ENCODE measurements around the gene LMNTD2. TPM values are rescaled to one million over a fixed set of nuclear protein-coding genes. Genes with fewer than 3 reads are reported as not detected.

Gene LMNTD2
- total and polyA plus RNA-seq, 2 experiments from 2014 or later, result 7.3 to 15.9 TPM

DNA sequence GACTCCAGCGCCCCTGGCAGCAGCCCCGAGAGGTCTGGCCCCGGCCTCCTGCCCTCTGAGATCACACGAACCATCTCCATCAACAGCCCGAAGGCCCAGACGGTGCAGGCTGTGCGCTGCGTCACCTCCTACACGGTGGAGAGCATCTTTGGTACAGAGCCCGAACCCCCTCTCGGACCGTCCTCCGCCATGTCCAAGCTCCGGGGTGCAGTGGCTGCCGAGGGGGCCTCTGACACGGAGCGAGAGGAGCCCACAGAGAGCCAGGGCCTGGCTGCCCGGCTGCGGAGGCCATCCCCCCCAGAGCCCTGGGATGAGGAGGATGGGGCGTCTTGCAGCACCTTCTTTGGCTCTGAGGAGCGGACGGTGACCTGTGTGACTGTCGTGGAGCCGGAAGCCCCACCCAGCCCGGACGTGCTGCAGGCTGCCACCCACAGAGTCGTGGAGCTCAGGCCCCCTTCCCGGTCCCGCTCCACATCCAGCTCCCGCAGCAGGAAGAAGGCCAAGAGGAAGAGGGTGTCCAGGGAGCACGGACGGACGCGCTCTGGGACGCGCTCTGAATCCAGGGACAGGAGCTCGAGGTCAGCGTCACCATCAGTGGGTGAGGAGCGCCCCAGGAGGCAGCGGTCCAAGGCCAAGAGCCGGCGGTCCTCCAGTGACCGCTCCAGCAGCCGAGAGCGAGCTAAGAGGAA, 47.6 kb upstream of the LMNTD2 start:
- Histone ChIP-seq H3K4me2 (no peak overlapping the region), H3K27ac (no peak overlapping the region), H3K4me3 (no peak overlapping the region), H3K27me3 (no peaks in the 10 kb centered on the region), H3K36me3 (replicated peaks; ENCODE audit: insufficient read depth, low read depth) (no peaks in the 10 kb centered on the region), H3K9me2 (replicated peaks; ENCODE audit: insufficient read depth) (no peaks in the 10 kb centered on the region), H3K79me2 (no peaks in the 10 kb centered on the region), H4K20me1 (ENCODE audit: insufficient read depth, poor library complexity, severe bottlenecking) (peaks cover 8% of the 10 kb centered on the region), H3K9me3 (ENCODE audit: low read depth) (no peaks in the 10 kb centered on the region), H2AFZ (no peak overlapping the region), H3K4me1 (ENCODE audit: insufficient read depth) (no peaks in the 10 kb centered on the region)
- TF ChIP-seq EZH2 (IDR thresholded peaks at IDR 0.05; ENCODE audit: borderline replicate concordance) (no peak), CTCF (IDR thresholded peaks at IDR 0.05; ENCODE audit: poor library complexity) (no peak), EZH2phosphoT487 (IDR thresholded peaks at IDR 0.05; ENCODE audit: low read depth, severe bottlenecking, unreplicated experiment) (no peak)
- 96% methylated on average over 44 of the region's 45 CpGs for WGBS (ENCODE audit: low lambda C conversion rate, missing lambda C conversion rate)
- no peak for DNase-seq (ENCODE audit: low spot score)

GRCh38 chr11:607020-607780, 46.7 kb upstream of the LMNTD2 start:
- Histone ChIP-seq H3K4me2 (no peak overlapping the region), H3K79me2 (no peaks in the 10 kb centered on the region), H3K9me3 (ENCODE audit: low read depth) (no peaks in the 10 kb centered on the region), H3K4me1 (ENCODE audit: insufficient read depth) (no peaks in the 10 kb centered on the region), H3K27me3 (no peaks in the 10 kb centered on the region), H2AFZ (no peak overlapping the region), H4K20me1 (ENCODE audit: insufficient read depth, poor library complexity, severe bottlenecking) (no peaks in the 10 kb centered on the region), H3K9me2 (replicated peaks; ENCODE audit: insufficient read depth) (no peaks in the 10 kb centered on the region), H3K27ac (no peak overlapping the region), H3K36me3 (replicated peaks; ENCODE audit: insufficient read depth, low read depth) (no peaks in the 10 kb centered on the region), H3K4me3 (no peak overlapping the region)
- TF ChIP-seq CTCF (IDR thresholded peaks at IDR 0.05; ENCODE audit: poor library complexity) (no peak), EZH2phosphoT487 (IDR thresholded peaks at IDR 0.05; ENCODE audit: low read depth, severe bottlenecking, unreplicated experiment) (no peak), EZH2 (IDR thresholded peaks at IDR 0.05; ENCODE audit: borderline replicate concordance) (no peak)
- no peak for DNase-seq (ENCODE audit: low spot score)
- WGBS (ENCODE audit: low lambda C conversion rate, missing lambda C conversion rate), result 97% methylated on average over 32 of the region's 35 CpGs

- Histone ChIP-seq H3K9me2 (replicated peaks; ENCODE audit: insufficient read depth) (no peaks in the 10 kb centered on the region), H3K79me2 (no peaks in the 10 kb centered on the region), H4K20me1 (ENCODE audit: insufficient read depth, poor library complexity, severe bottlenecking) (no peaks in the 10 kb centered on the region), H3K27me3 (no peaks in the 10 kb centered on the region), H3K4me1 (ENCODE audit: insufficient read depth) (no peaks in the 10 kb centered on the region), H3K36me3 (replicated peaks; ENCODE audit: insufficient read depth, low read depth) (no peaks in the 10 kb centered on the region), H3K4me3 (no peak overlapping the region), H3K4me2 (no peak overlapping the region), H3K9me3 (ENCODE audit: low read depth) (no peaks in the 10 kb centered on the region), H3K27ac (no peak overlapping the region), H2AFZ (no peak overlapping the region)
- DNase-seq (ENCODE audit: low spot score), result no peak
- TF ChIP-seq EZH2phosphoT487 (IDR thresholded peaks at IDR 0.05; ENCODE audit: low read depth, severe bottlenecking, unreplicated experiment), result no peak
- no peak for TF ChIP-seq CTCF (IDR thresholded peaks at IDR 0.05; ENCODE audit: poor library complexity)
- no peak for TF ChIP-seq EZH2 (IDR thresholded peaks at IDR 0.05; ENCODE audit: borderline replicate concordance)
- 91% methylated on average over 19 of the region's 19 CpGs for WGBS (ENCODE audit: low lambda C conversion rate, missing lambda C conversion rate)
Measured at GRCh38 chr11:606245-606644, 45.7 kb upstream of the LMNTD2 start.
